ENCODE measurements around the gene BICRAL.
"Not testable (repeated sequence)": the region's sequence is repeated elsewhere in the genome, so short reads cannot be mapped to it uniquely, and the experiment has no call there.

Gene BICRAL

DNA sequence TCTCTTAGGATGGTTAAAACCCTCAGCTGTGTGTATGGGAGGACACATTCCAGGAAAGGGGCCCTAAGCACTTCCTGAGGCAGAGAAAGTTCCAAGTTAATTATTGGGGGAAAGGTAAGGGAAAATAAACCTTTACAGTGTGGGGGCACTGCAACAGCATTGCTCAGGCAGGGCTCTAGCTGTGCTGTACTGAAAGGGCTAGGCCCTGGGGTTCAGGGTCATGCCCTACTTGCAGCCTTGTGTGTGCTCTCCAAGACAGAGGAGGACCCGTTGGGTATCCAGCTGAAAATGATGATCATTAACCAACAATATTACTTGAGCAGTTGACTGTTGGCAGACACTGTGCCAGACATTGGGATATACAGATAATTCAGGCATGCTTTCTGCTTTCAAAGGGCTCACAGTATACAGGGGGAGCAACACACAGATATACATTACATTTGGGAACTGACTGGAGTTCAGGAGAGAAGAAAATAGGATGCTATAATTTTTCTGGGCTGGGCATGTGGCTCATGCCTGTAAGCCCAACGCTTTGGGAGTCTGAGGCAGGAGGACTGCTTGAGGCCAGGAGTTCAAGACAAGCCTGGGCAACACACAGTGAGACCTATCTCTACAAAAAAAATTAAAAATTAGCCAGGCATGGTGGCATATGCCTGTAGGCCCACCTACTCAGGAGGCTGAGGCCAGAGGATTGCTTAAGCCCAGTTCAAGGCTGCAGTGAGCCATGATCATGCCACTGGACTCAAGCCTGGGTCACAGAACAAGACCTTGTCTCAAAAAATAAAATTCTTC, 88.5 kb downstream of the BICRAL start:
- FAIRE-seq (no peak), DNase-seq (ENCODE audit: insufficient read length, low spot score) (no peak)
- TF ChIP-seq POLR2A (IDR thresholded peaks at IDR 0.05; ENCODE audit: low read depth, low read length) = no peak

- no peak for FAIRE-seq
- no peak for TF ChIP-seq POLR2A (IDR thresholded peaks at IDR 0.05; ENCODE audit: low read depth, low read length)
- no peak for DNase-seq (ENCODE audit: insufficient read length, low spot score)
Measured at GRCh38 chr6:42871711-42872110, 89.9 kb downstream of the BICRAL start.

GRCh38 chr6:42873313-42873712, 91.5 kb downstream of the BICRAL start:
- no peak for FAIRE-seq
- no peak for DNase-seq (ENCODE audit: insufficient read length, low spot score)
- no peak for TF ChIP-seq POLR2A (IDR thresholded peaks at IDR 0.05; ENCODE audit: low read depth, low read length)

- FAIRE-seq (no peak), DNase-seq (ENCODE audit: insufficient read length, low spot score) (no peak)
- TF ChIP-seq POLR2A (IDR thresholded peaks at IDR 0.05; ENCODE audit: low read depth, low read length) = no peak
Measured at GRCh38 chr6:42877695-42878094, 95.8 kb downstream of the BICRAL start.

DNA sequence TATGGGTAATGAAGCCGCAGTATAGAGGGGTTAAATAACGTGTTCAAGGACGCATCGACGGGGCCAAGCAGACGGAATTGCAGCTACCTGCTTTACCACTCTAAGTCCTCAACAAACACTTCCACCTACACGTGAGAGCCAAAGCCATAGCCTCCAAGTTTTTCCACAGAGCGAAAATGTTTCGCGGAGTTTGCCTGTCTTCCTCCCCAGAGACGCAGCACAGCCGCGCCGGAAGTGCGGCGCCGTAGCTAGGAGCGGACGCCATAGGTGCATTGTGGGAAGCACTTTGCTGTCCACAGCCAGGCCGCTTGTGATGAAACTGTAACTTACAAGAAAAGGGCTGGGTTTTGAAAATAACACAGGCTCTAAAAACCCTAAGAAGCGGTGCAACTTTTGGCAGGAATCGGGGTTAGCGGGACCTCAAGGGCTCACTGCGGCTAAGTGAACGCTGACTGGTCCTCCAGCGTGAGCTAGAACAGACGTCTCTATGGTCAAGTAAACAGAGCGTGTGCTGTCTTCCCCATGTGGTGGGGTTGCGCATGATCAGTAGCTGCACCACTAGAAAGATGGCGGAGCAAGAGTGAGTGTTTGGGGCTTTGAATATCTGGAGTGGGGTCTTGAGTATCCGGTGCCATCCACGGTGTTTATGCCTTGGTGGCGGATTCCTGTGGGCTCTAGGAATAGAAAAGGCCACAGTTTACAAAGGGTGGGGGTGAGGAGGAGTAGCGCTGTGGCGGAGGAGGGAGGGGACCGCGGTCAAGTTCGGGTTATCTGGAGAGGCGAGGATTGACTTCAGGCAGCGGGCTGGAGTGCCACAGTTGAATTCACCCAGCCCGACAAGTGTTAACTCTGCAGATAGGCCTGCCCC, 97.8 kb downstream of the BICRAL start, which contains the start of gene RPL7L1:
Gene RPL7L1, plus strand, starts transcription at position 245 of the 868 bp plus-strand sequence. Its CDS starts 295 bp downstream, at position 540.
- FAIRE-seq (no peak), DNase-seq (ENCODE audit: insufficient read length, low spot score) (peak; percentile 73)
- TF ChIP-seq POLR2A (IDR thresholded peaks at IDR 0.05; ENCODE audit: low read depth, low read length) = peak; percentile 71

DNA sequence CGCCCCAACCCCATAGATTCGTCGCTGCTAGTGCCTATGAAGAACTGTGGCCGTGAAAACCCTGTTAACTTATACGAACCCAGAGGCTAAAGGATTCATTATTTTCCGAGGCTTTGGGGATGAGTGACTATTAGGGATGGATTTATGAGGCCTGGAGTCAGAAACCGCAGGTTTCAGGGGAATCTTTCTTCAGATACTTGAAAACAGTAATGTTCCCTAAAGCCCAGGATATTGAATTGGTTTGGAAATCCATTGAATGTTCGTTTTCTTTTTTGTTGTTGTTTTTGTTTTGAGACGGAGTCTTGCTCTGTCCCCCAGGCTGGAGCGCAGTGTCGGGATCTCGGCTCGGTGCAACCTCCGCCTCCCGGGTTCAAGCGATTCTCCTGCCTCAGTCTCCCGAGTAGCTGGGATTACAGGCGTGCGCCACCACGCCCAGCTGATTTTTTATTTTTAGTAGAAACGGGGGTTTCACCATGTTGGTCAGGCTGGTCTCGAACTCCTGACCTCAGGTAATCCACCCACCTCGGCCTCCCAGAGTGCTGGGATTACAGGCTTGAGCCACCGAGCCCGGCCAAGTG, 98.5 kb downstream of the BICRAL start:
- not testable (repeated sequence) for DNase-seq (ENCODE audit: insufficient read length, low spot score); FAIRE-seq

GRCh38 chr6:42880871-42881270, 99.0 kb downstream of the BICRAL start:
- DNase-seq (ENCODE audit: insufficient read length, low spot score); FAIRE-seq: not testable (repeated sequence)

DNA sequence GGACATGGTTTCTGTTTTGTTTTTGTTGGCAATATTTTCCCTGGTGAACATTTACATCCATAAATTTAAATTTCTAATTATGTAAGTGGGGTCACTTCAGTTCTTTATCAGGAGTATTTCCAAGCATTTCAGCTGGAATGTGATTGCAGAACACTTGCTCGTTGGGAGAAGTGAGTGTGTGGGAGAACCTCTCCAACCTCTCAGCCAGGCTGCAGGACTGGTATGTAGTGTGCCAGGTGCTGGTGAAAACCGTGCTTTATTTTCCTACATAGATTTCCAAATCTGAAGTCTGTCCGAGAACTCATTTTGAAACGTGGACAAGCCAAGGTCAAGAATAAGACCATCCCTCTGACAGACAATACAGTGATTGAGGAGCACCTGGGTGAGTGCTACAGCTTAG, 103.8 kb downstream of the BICRAL start:
- no peak for TF ChIP-seq POLR2A (IDR thresholded peaks at IDR 0.05; ENCODE audit: low read depth, low read length)
- DNase-seq (ENCODE audit: insufficient read length, low spot score) = no peak
- FAIRE-seq = no peak

GRCh38 chr6:42888201-42888600, 106.3 kb downstream of the BICRAL start:
- not testable (repeated sequence) for DNase-seq (ENCODE audit: insufficient read length, low spot score); FAIRE-seq

GRCh38 chr6:42889815-42890214, 108.0 kb downstream of the BICRAL start:
- FAIRE-seq (no peak), DNase-seq (ENCODE audit: insufficient read length, low spot score) (no peak)
- TF ChIP-seq POLR2A (IDR thresholded peaks at IDR 0.05; ENCODE audit: low read depth, low read length) = no peak

GRCh38 chr6:42890311-42891198, 108.7 kb downstream of the BICRAL start:
- peak; percentile 68 for TF ChIP-seq POLR2A (IDR thresholded peaks at IDR 0.05; ENCODE audit: low read depth, low read length)
- DNase-seq (ENCODE audit: insufficient read length, low spot score) = peak; percentile 77
- no peak for FAIRE-seq

DNA sequence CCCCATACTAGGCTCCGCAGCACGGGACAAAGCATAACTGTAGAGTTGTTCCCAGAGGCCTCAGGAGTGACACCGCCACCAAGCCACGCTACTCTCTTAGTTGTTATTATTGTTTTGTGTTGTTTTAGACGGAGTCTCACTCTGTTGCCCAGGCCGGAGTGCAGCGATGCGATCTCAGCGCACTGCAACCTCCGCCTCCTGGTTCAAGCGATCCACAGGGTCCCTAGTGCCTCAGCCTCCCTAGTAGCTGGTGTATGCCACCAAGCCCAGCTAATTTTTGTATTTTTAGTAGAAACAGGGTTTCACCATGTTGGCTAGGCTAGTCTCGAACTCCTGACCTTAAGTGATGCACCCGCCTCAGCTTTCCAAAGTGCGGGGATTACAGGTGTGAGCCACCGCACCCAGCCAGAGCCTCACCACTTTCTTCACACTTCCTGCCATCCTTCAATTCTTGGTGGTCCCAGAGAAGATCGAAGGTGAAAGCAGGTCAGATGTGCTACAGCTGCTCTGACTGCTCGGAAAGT, 109.4 kb downstream of the BICRAL start:
- no peak for TF ChIP-seq POLR2A (IDR thresholded peaks at IDR 0.05; ENCODE audit: low read depth, low read length)
- DNase-seq (ENCODE audit: insufficient read length, low spot score) (no peak), FAIRE-seq (no peak)

DNA sequence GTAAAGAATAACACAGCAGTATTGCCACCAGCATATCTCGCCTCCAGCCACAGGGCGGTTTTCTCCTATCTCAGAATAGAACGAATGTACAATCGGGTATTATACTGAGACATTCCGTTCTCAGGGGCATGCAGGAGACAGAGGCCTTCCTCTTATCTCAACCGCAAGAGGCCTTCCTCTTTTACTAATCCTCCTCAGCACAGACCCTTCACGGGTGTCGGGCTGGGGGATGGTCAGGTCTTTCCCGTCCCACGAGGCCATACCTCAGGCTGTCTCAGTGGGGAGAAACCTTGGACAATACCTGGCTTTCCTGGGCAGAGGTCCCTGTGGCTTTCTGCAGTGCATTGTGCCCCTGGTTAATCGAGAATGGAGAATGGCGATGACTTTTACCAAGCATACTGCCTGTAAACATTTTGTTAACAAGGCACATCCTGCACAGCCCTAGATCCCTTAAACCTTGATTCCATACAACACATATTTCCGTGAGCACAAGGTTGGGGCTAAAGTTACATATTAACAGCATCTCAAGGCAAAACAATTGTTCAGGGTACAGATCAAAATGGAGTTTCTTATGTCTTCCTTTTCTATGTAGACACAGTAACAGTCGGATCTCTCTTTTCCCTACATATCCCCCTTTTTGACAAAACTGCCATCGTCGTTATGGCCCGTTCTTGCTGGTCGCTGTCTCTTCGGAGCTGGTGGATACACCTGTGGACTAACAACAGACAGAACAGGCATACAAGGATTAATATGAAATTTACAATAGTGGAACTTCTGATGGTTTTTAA, 112.4 kb downstream of the BICRAL start:
- not testable (repeated sequence) for FAIRE-seq; DNase-seq (ENCODE audit: insufficient read length, low spot score)
